H1 (cell line): ENCODE results near the gene TARS2. TPM values are rescaled to one million over a fixed set of nuclear protein-coding genes. Genes with fewer than 3 reads are reported as not detected.

ENCODE experiments used
- CTCF ChIA-PET: fragments of 300-600 bp; sonication (Branson Sonifier 250); formaldehyde crosslinking; loops from one replicate; lab custom pipeline; 2021; ENCODE audit not compliant: partially characterized antibody; lab: Charles Lee
- POLR2A ChIA-PET: fragments of 300-600 bp; sonication (Branson Sonifier 250); formaldehyde crosslinking; loops from one replicate; lab custom pipeline; 2021; ENCODE audit warnings: inconsistent platforms; ENCODE audit not compliant: partially characterized antibody; lab: Charles Lee
- DNase-seq, 2 experiments: peaks; one replicate each; pipeline versions ENCODE4 v3.0.0 to v3.0.0-alpha.2; 2010 to 2022; ENCODE audit warnings: low spot score in 2 of 2, low read depth in 1 of 2, mixed read lengths in 1 of 2
- FAIRE-seq: peaks from 2 replicates; lab custom pipeline; 2011; peaks lifted over from hg19 to GRCh38; lab: Jason Lieb, UNC
- H2AFZ ChIP-seq: 2 replicates; pipeline ENCODE4 v1.8.1; 2012; ENCODE audit warnings: low read length, inconsistent platforms
- H2AK5ac ChIP-seq: 2 replicates; pipeline ENCODE4 v1.6.1; 2013; ENCODE audit warnings: low read depth, low read length
- H2BK120ac ChIP-seq: replicated peaks from 2 replicates; pipeline ENCODE3; 2013; ENCODE audit warnings: low read depth, low read length, inconsistent platforms
- H2BK12ac ChIP-seq: 2 replicates; pipeline ENCODE4 v1.6.1; 2013; ENCODE audit warnings: low read depth, low read length
- H2BK15ac ChIP-seq: 2 replicates; pipeline ENCODE4 v1.6.1; 2013; ENCODE audit warnings: low read length
- H2BK20ac ChIP-seq: 2 replicates; pipeline ENCODE4 v1.6.1; 2013; ENCODE audit warnings: low read length
- H2BK5ac ChIP-seq: 2 replicates; pipeline ENCODE4 v1.6.1; 2013; ENCODE audit warnings: low read depth, low read length
- H3K14ac ChIP-seq: 2 replicates; pipeline ENCODE4 v1.6.1; 2013; ENCODE audit warnings: inconsistent platforms; ENCODE audit not compliant: insufficient read length
- H3K18ac ChIP-seq: 2 replicates; pipeline ENCODE4 v1.6.1; 2013; ENCODE audit warnings: low read length; ENCODE audit errors: extremely low read depth
- H3K23ac ChIP-seq: 2 replicates; pipeline ENCODE4 v1.6.1; 2013; ENCODE audit warnings: inconsistent platforms; ENCODE audit not compliant: insufficient read length
- H3K23me2 ChIP-seq: 2 replicates; pipeline ENCODE4 v1.6.1; 2013; ENCODE audit warnings: low read depth, low read length
- H3K27ac ChIP-seq: 2 replicates; pipeline ENCODE4 v1.6.1; 2011; ENCODE audit warnings: low read depth, low read length, inconsistent platforms
- H3K27me3 ChIP-seq, 4 experiments: replicated peaks in 1 of 4; 1 replicate in 1 of 4; 2 replicates in 3 of 4; pipeline versions ENCODE4 v1.6.1 to v1.8.1; 2011 to 2013; ENCODE audit warnings: low read length in 3 of 4, mild to moderate bottlenecking in 3 of 4, inconsistent platforms in 2 of 4, mixed read lengths in 2 of 4, moderate library complexity in 1 of 4; ENCODE audit not compliant: control insufficient read depth in 3 of 4, insufficient read depth in 3 of 4; ENCODE audit errors: extremely low read depth in 1 of 4
- H3K36me3 ChIP-seq, 4 experiments: 2 replicates each; pipeline versions ENCODE4 v1.6.1 to v1.8.1; 2011 to 2013; ENCODE audit warnings: mild to moderate bottlenecking in 4 of 4, low read length in 3 of 4, moderate library complexity in 2 of 4, control low read depth in 1 of 4, inconsistent platforms in 1 of 4; ENCODE audit not compliant: insufficient read depth in 4 of 4, control insufficient read depth in 2 of 4
- H3K4ac ChIP-seq: replicated peaks from 2 replicates; pipeline ENCODE3; 2013; ENCODE audit warnings: low read length, low read depth, mixed read lengths, inconsistent platforms; ENCODE audit not compliant: insufficient read length
- H3K4me1 ChIP-seq, 4 experiments: replicated peaks in 1 of 4; 1 replicate in 1 of 4; 2 replicates in 3 of 4; pipeline versions ENCODE4 v1.6.1 to v1.8.1; 2011 to 2013; ENCODE audit warnings: low read length in 3 of 4, inconsistent platforms in 2 of 4, mixed read lengths in 1 of 4; ENCODE audit not compliant: insufficient read depth in 4 of 4, control insufficient read depth in 3 of 4
- H3K4me2 ChIP-seq, 2 experiments: 2 replicates each; pipeline versions ENCODE4 v1.6.1 to v1.8.1; 2011 to 2013; ENCODE audit warnings: low read depth in 2 of 2, low read length in 2 of 2, control low read depth in 1 of 2, inconsistent platforms in 1 of 2, mild to moderate bottlenecking in 1 of 2; ENCODE audit not compliant: insufficient read depth in 1 of 2
- H3K4me3 ChIP-seq, 4 experiments: fragments of 200-600, 300-600 bp in 1 of 4; sonication (generic), shearing (Covaris generic), sonication (Bioruptor Twin) in 1 of 4; 2 replicates each; pipeline versions ENCODE4 v1.5.1 to v1.8.1; 2011 to 2016; ENCODE audit warnings: low read length in 4 of 4, low read depth in 3 of 4, control low read depth in 2 of 4, inconsistent platforms in 2 of 4, mild to moderate bottlenecking in 2 of 4, mixed read lengths in 1 of 4, moderate library complexity in 1 of 4; ENCODE audit not compliant: insufficient read depth in 2 of 4; ENCODE audit errors: extremely low read depth in 1 of 4
- H3K56ac ChIP-seq: replicated peaks from 2 replicates; pipeline ENCODE3; 2013; ENCODE audit warnings: low read depth, mild to moderate bottlenecking, mixed read lengths, low read length, inconsistent platforms; ENCODE audit not compliant: insufficient read length
- H3K79me1 ChIP-seq: 2 replicates; pipeline ENCODE4 v1.6.1; 2013; ENCODE audit warnings: low read depth, low read length, control low read depth
- H3K79me2 ChIP-seq, 2 experiments: 2 replicates each; pipeline versions ENCODE4 v1.6.1 to v1.8.1; 2012 to 2013; ENCODE audit warnings: low read length in 2 of 2, mild to moderate bottlenecking in 2 of 2, inconsistent platforms in 1 of 2; ENCODE audit not compliant: insufficient read depth in 2 of 2, control insufficient read depth in 1 of 2
- H3K9ac ChIP-seq, 4 experiments: replicated peaks in 1 of 4; 1 replicate in 1 of 4; 2 replicates in 3 of 4; pipeline versions ENCODE4 v1.6.1 to v1.8.1; 2011 to 2013; ENCODE audit warnings: low read depth in 3 of 4, low read length in 3 of 4, control low read depth in 2 of 4, mild to moderate bottlenecking in 2 of 4, moderate library complexity in 2 of 4, inconsistent platforms in 1 of 4; ENCODE audit errors: extremely low read depth in 1 of 4
- H3K9me3 ChIP-seq, 2 experiments: 2 replicates each; pipeline versions ENCODE4 v1.6.1 to v1.8.1; 2012 to 2013; ENCODE audit warnings: mild to moderate bottlenecking in 2 of 2, moderate library complexity in 2 of 2, control low read depth in 1 of 2, inconsistent platforms in 1 of 2, low read depth in 1 of 2, low read length in 1 of 2, mixed read lengths in 1 of 2; ENCODE audit not compliant: insufficient read depth in 2 of 2
- H4K20me1 ChIP-seq, 2 experiments: replicated peaks in 1 of 2; 2 replicates each; pipeline versions ENCODE3 to v1.8.1; 2011 to 2013; ENCODE audit warnings: inconsistent platforms in 2 of 2, low read length in 2 of 2, mild to moderate bottlenecking in 1 of 2; ENCODE audit not compliant: insufficient read depth in 2 of 2, control insufficient read depth in 1 of 2
- H4K5ac ChIP-seq: 2 replicates; pipeline ENCODE4 v1.6.1; 2013; ENCODE audit warnings: low read length, low read depth, mixed read lengths, inconsistent platforms; ENCODE audit not compliant: insufficient read length
- H4K8ac ChIP-seq: 2 replicates; pipeline ENCODE4 v1.8.0; 2013; ENCODE audit warnings: mild to moderate bottlenecking, moderate library complexity, low read length, inconsistent platforms; ENCODE audit not compliant: insufficient read depth; ENCODE audit errors: extremely low read depth
- H4K91ac ChIP-seq: replicated peaks from 2 replicates; pipeline ENCODE3; 2013; ENCODE audit warnings: low read length, mixed read lengths, inconsistent platforms; ENCODE audit not compliant: insufficient read length
- BCL11A ChIP-seq, 2 experiments: IDR thresholded peaks; one replicate each; pipeline ENCODE4 v1.6.1; 2011; ENCODE audit warnings: low read depth in 2 of 2, low read length in 2 of 2, mild to moderate bottlenecking in 2 of 2
- GTF2F1 ChIP-seq: IDR thresholded peaks from 2 replicates; pipeline ENCODE4 v1.6.1; 2012; ENCODE audit warnings: low read depth, low read length, improper control_type of control experiment, borderline replicate concordance
- RBBP5 ChIP-seq: IDR thresholded peaks from 2 replicates; pipeline ENCODE4 v1.7.1; 2012; ENCODE audit warnings: low read depth, mild to moderate bottlenecking, inconsistent platforms, low read length, moderate library complexity, borderline replicate concordance
- WGBS, 2 experiments: shearing (Covaris generic) in 1 of 2; methylation state at CpG; one replicate each; pipeline versions ENCODE4 v1.1.6 to v1.1.7; 2013 to 2015; ENCODE audit warnings: low lambda C conversion rate in 2 of 2, mixed read lengths in 2 of 2, inconsistent platforms in 1 of 2, low coverage in 1 of 2, missing lambda C conversion rate in 1 of 2; ENCODE audit not compliant: insufficient replicate concordance in 2 of 2, insufficient coverage in 1 of 2, insufficient read length in 1 of 2; ENCODE audit errors: extremely low coverage in 1 of 2, missing lambda C conversion rate in 1 of 2; 5-methylcytosine and 5-hydroxymethylcytosine counted together
- polyA plus RNA-seq, 7 experiments: library from polyadenylated mRNA; depleted of rRNA in 3 of 7; stranded (reverse) in 5 of 7; unstranded in 2 of 7; fragments of >200 nt in 5 of 7; fragments of 200-250 nt in 2 of 7; gene quantifications; 1 replicate in 5 of 7; 2 replicates in 1 of 7; 4 replicates in 1 of 7; pipeline versions ENCODE4 v1.2.1 to v1.2.3, GENCODE V29; 2011 to 2013; ENCODE audit warnings: missing spikeins in 2 of 7, mixed read lengths in 2 of 7
- total RNA-seq: library from RNA; stranded (reverse); fragmentation: NEBNext Ultra II Directional; extraction: Animal tissue kit (Norgen Biotek cat#: 25700); gene quantifications from 2 replicates; pipeline ENCODE4 v1.2.1, GENCODE V29; 2021

Gene TARS2
- total and polyA plus RNA-seq, 2 of the 8 experiments (the other 6 are each of a cell fraction or from before 2014, with no cell fraction given), result 38.9 to 39.1 TPM

- Histone ChIP-seq H3K4me1 (peaks cover 2 to 21% (median 9%) of the 10 kb centered on the region in 4 experiments), H3K14ac (no peak overlapping the region), H2BK5ac (no peak overlapping the region), H3K23me2 (peaks cover 4% of the 10 kb centered on the region), H3K4me2 (no peak overlapping the region), H3K4ac (peak overlapping the region; percentile 20), H2BK120ac (no peak overlapping the region), H3K56ac (no peak overlapping the region), H2AFZ (no peak overlapping the region), H3K9ac (no peak overlapping the region), H3K4me3 (no peak overlapping the region), H2BK12ac (no peak overlapping the region), H3K79me1 (0 out of 2 replicates have a peak, but pooled peaks cover 3% of the 10 kb centered on the region), H4K91ac (no peak overlapping the region), H3K27ac (no peak overlapping the region), H4K5ac (no peak overlapping the region), H3K36me3 (peaks cover 0 to 4% (median 2%) of the 10 kb centered on the region in 4 experiments; a peak in 2 of 8 replicates)
- POLR2A ChIA-PET, result interaction anchor here (1.7 to 43.7 kb wide), 4 partner anchors 6 to 85 kb away, joined by 5 to 1380 read pairs (median 546); partner anchors contain the start of genes ADAMTSL4, ENSA and MCL1
- 93% methylated on average over 19 of the region's 26 CpGs; no CpG with 5 or more reads in 1 of the 2 experiments for WGBS, 2 experiments
- DNase-seq, result no peak
- TF ChIP-seq GTF2F1 (no peak), RBBP5 (no peak), BCL11A (IDR thresholded peaks at IDR 0.05; ENCODE audit: low read depth in 2 of 2, low read length in 2 of 2) (no peak)
- TF ChIP-seq, all 59 proteins: peak for 0
- H3K9me3 ChIP-seq, result no peaks in the 10 kb centered on the region
- no peaks in the 10 kb centered on the region for H3K27me3 ChIP-seq
- H4K20me1 ChIP-seq, result peaks cover 0 to 6% of the 10 kb centered on the region in 2 experiments
- H2BK20ac ChIP-seq, result no peak overlapping the region
- no peak overlapping the region for H2BK15ac ChIP-seq
- H2AK5ac ChIP-seq, result no peak overlapping the region
- 0 out of 4 replicates have a peak, but pooled peaks cover 0 to 5% of the 10 kb centered on the region in 2 experiments for H3K79me2 ChIP-seq
- H4K8ac ChIP-seq, result no peak overlapping the region
- FAIRE-seq, result no peak
- H3K23ac ChIP-seq, result no peak overlapping the region
- CTCF ChIA-PET, result interaction anchor here (1.1 to 13.7 kb wide), 5 partner anchors 13 to 58 kb away, joined by 3 to 210 read pairs (median 4); no protein-coding TSS in a partner anchor
- no peak overlapping the region; the same call in 1 of the 2 replicates for H3K18ac ChIP-seq
These were observed 69.9 kb downstream of the TARS2 start for GRCh38 chr1:150557065-150557600.
